GM11168 (cell line): ENCODE data around the gene CABCOCO1.

ENCODE experiments used
- in situ Hi-C: fragments of 300-500 bp; cut with MboI; formaldehyde crosslinking; loops from one replicate; pipeline ENCODE4 v1.12.0; 2022; ENCODE audit warnings: low sequenced_read_pairs; ENCODE audit not compliant: unreplicated experiment

Gene CABCOCO1

GRCh38 chr10:61752111-61753011, 89.6 kb downstream of the CABCOCO1 start:
- in situ Hi-C loops = loop anchor here (25.0 kb wide), 1 partner anchor 485 kb away; no protein-coding TSS in a partner anchor

GRCh38 chr10:61753453-61753852, 90.7 kb downstream of the CABCOCO1 start:
- in situ Hi-C loops = loop anchor here (25.0 kb wide), 1 partner anchor 484 kb away; no protein-coding TSS in a partner anchor

GRCh38 chr10:61754587-61755550, 92.1 kb downstream of the CABCOCO1 start:
- in situ Hi-C loops = loop anchor here (25.0 kb wide), 1 partner anchor 482 kb away; no protein-coding TSS in a partner anchor

GRCh38 chr10:61757001-61757400, 94.3 kb downstream of the CABCOCO1 start:
- in situ Hi-C loops = loop anchor here (25.0 kb wide), 1 partner anchor 480 kb away; no protein-coding TSS in a partner anchor

DNA sequence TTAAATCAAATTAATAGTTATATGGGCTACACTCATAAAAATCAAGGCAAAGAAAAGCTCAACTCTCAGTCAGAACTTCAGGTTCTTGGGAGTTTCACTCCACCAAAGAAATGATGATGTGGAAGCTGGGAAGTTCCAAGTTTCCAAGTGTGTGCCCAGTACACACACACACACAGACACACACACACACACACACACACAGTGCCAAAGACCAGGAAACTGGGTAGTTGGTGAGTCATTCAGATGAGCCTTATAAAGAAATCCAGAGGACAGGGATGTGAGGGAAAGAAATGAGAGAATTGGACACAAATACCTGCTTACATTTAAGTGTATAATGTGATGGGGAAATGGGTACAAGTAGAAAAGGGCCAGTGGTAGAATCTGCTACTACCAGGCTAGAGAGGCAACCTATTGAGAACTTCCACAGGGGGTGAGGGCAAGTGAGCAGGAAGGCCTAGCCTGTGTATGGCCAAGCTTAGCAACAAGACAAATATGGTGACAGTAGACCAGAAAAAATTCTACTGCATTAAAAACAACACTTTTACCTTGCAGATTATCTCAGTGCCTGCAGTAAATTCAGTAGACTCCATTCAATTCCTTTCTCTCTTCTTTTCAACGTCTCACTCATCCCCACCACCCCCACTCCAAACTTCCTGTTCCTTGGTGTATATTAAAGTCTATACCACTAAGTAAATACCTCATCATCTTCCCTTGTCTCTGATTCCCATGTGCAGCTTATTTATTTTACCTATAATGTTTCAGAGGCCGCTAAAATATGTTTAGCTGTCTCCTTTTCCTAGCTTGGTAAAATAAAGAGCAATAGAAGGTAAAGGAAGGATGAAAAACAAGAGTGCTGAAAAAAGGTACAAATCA, 95.0 kb downstream of the CABCOCO1 start:
- in situ Hi-C loops = loop anchor here (25.0 kb wide), 1 partner anchor 480 kb away; no protein-coding TSS in a partner anchor

GRCh38 chr10:61758433-61758832, 95.7 kb downstream of the CABCOCO1 start:
- in situ Hi-C loops = loop anchor here (25.0 kb wide), 1 partner anchor 479 kb away; no protein-coding TSS in a partner anchor

DNA sequence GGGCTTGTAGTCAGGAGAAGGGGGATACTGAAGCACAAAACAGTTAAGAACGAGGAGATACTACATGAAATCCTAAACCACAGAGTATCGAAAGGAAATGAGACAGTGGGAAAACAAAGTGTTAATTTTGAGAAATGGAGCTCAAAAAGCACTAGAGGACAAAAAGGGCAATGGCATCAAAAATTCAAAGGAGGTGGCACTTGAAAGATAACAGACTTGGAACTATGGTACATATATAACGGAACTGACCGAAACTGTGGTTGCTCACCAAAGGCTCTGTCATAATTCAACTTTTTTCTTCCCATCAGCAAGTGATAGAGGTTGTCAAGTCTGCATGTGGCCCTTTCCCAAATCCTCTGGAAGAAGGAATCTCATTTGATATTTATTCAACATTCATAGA, 97.0 kb downstream of the CABCOCO1 start:
- in situ Hi-C loops = loop anchor here (25.0 kb wide), 1 partner anchor 478 kb away; no protein-coding TSS in a partner anchor

GRCh38 chr10:61760943-61761824, 98.5 kb downstream of the CABCOCO1 start:
- in situ Hi-C loops = loop anchor here (25.0 kb wide), 1 partner anchor 476 kb away; no protein-coding TSS in a partner anchor

DNA sequence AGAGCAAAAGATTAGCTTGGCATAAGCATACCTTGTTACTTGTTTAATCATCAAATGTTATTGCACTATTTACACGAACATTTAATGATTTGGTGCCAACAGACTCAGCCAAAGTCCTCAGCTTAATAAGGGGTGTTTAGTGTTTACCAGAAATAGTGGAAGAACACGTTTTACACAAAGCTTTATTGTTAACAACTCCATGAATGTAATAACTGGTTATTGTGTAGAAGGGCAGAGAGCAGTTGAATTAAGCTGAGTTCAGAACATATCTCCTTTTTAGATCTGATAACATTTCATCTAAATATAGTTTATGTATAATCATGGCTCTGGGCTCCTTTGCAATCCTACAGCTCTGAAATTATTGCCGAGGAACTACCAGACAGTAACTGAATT, 99.1 kb downstream of the CABCOCO1 start:
- in situ Hi-C loops = loop anchor here (25.0 kb wide), 1 partner anchor 475 kb away; no protein-coding TSS in a partner anchor

DNA sequence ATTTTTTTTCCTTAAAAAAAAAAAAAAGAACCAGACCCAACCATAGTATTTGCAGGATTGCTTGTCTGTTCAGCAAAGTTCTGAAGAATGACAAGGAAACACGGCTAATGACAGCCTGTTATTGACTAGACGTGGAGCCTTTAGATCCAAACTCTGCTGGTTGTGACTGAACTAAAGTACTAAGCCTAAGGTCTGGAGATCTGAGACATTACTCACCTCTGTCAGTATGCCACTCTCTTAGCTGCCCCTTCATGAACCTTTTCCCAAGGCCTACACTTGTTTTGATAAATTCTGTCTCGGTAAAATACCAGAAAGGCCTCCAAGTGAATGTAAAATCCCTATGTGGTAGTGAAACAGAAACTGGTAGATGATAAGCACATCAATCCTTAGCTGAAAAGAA, 101.0 kb downstream of the CABCOCO1 start:
- in situ Hi-C loops = loop anchor here (25.0 kb wide), 1 partner anchor 474 kb away; no protein-coding TSS in a partner anchor

GRCh38 chr10:61764486-61764885, 101.8 kb downstream of the CABCOCO1 start:
- in situ Hi-C loops = loop anchor here (25.0 kb wide), 1 partner anchor 473 kb away; no protein-coding TSS in a partner anchor

DNA sequence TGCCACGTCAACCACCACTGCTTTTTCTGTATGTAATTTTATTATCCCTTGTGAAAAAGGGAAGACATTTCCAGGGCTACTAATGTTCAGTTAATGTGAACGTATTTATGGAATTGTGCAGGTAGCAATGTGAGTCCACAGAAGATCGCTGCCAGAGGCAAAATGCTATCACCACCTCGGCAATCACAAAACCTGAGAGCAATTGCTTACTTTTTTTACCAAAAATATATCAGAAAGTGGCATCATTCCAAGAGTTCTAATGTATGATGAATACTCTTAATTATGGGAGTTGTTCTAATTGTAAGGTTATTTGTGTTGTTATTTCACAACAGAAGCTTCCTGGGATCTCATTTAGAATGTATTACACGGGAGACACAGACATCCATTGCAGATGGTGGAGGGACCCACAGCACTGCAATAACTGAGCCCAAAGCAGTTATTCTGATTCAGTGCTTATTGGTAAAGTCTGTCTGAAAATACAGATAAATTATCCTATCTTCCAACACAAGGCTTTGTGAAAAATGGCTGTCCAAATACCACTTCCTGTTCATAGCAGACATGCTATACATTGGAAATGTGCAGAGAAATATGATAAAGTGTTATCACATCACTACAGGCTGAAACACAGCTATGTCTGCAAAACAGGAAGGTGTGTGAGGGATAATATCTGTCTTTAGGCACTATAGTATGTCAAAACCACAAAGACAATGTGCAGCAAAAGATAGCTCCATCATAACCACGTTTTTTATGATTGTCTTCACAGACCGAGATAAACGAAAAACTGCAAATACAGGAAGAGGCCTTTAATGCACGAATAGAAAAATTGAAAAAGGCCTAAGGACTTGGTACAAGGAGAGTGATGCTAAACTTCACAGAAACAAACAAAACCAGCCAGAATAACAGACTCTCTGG, 102.7 kb downstream of the CABCOCO1 start:
- in situ Hi-C loops = loop anchor here (25.0 kb wide), 1 partner anchor 472 kb away; no protein-coding TSS in a partner anchor

- in situ Hi-C loops = loop anchor here (25.0 kb wide), 1 partner anchor 470 kb away; no protein-coding TSS in a partner anchor
These were observed 104.2 kb downstream of the CABCOCO1 start for GRCh38 chr10:61766927-61767326.

- in situ Hi-C loops = loop anchor here (25.0 kb wide), 1 partner anchor 463 kb away; no protein-coding TSS in a partner anchor
These were observed 111.3 kb downstream of the CABCOCO1 start for GRCh38 chr10:61774031-61774430.

DNA sequence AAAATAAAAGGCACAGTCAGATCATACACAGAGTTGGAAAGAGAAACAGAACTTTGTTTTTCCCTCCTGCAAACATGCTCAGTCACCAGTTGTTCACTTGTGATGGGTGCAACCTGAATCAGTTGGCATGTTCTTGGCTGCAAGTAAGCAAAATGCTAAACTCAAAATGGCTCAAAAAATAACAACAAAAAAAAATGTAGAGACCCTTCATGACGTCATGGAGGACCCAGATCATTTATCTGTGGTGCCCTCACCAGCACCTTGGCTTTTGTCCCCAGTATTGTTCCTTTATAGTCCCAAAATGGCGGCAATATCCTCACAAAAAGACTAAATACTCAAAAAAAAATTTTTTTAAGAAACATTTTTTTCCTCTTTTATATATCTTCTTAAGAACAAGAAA, 112.4 kb downstream of the CABCOCO1 start:
- in situ Hi-C loops = no loop called here

- in situ Hi-C loops = no loop called here
These were observed 114.0 kb downstream of the CABCOCO1 start for GRCh38 chr10:61776615-61777266.
